Uterus (tissue), 2 donors: Measurements from ENCODE around the gene PSG6.
"Not testable (repeated sequence)": the region's sequence is repeated elsewhere in the genome, so short reads cannot be mapped to it uniquely, and the experiment has no call there.

ENCODE experiments used
- POLR2A ChIP-seq, 2 donors: fragments of 450-650 bp; IDR thresholded peaks; one replicate each; pipeline ENCODE4 v1.6.1; 2016; ENCODE audit warnings: antibody characterized with exemption in 2 of 2, mild to moderate bottlenecking in 1 of 2, moderate library complexity in 1 of 2
- TF ChIP-seq, protein P1 (sequence below), 4 experiments: fragments of 200-600 bp in 2 of 4; fragments of 450-650 bp in 2 of 4; sonication (generic) in 2 of 4; IDR thresholded peaks; one replicate each; pipeline ENCODE4 v1.5.1; 2016 to 2019; ENCODE audit warnings: antibody characterized with exemption in 4 of 4, mild to moderate bottlenecking in 2 of 4, moderate library complexity in 1 of 4

DNA sequence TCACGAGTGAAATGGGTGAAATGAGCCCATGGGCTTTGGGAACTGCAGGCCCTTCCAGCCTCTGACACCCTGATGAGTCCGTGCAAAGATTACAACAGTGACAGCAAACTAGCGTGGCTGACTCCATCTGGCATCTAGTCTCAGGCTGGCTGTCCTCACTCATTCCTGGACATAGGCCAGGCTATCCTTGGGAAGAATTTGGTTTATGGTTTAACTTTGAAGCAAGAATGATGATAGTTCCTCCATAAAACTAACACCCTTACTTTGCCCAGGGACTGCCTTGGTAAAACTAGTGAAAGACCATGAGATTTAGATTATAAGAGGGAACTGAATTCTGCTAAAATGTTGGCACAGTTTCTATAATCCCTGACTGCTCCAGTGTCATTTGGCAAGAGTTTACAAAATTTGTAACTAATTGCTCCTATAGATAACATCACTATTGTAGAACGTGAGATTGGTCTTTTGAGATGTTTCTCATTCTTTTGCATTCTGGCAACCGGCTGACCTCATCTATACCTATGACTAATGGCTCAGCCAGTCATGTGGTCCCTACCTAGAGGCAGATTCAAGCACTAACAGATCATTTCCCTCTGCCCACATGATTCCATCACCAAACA, 14.9 kb upstream of the PSG6 start:
- TF ChIP-seq, protein P1, sequence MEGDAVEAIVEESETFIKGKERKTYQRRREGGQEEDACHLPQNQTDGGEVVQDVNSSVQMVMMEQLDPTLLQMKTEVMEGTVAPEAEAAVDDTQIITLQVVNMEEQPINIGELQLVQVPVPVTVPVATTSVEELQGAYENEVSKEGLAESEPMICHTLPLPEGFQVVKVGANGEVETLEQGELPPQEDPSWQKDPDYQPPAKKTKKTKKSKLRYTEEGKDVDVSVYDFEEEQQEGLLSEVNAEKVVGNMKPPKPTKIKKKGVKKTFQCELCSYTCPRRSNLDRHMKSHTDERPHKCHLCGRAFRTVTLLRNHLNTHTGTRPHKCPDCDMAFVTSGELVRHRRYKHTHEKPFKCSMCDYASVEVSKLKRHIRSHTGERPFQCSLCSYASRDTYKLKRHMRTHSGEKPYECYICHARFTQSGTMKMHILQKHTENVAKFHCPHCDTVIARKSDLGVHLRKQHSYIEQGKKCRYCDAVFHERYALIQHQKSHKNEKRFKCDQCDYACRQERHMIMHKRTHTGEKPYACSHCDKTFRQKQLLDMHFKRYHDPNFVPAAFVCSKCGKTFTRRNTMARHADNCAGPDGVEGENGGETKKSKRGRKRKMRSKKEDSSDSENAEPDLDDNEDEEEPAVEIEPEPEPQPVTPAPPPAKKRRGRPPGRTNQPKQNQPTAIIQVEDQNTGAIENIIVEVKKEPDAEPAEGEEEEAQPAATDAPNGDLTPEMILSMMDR (IDR thresholded peaks at IDR 0.05): not testable (repeated sequence)
- not testable (repeated sequence) for TF ChIP-seq POLR2A (IDR thresholded peaks at IDR 0.05)
